Heart left ventricle (tissue), 16 donors: ENCODE results near the gene DPM2. TPM values are rescaled to one million over a fixed set of nuclear protein-coding genes. Genes with fewer than 3 reads are reported as not detected.

Source experiments
- ATAC-seq, 4 donors: fragments of 200-7000 bp; cut with Tn5 transposase; one replicate each; pipeline ENCODE4 v1.9.1; 2020 to 2022; ENCODE audit warnings: moderate library complexity in 4 of 4, mild to moderate bottlenecking in 3 of 4, moderate number of reproducible peaks in 1 of 4
- DNase-seq, 5 donors: peaks; one replicate each; pipeline ENCODE4 v3.0.0-alpha.2; 2020
- H3K27ac ChIP-seq, 12 donors: fragments of 200-600 bp; sonication (generic) in 4 of 12; one replicate each; pipeline versions ENCODE4 v1.5.0 to v1.8.0; 2016 to 2022; ENCODE audit warnings: mild to moderate bottlenecking in 2 of 12
- H3K27me3 ChIP-seq, 9 donors: fragments of 200-600 bp; sonication (generic) in 2 of 9; one replicate each; pipeline versions ENCODE4 v1.5.1 to v1.8.0; 2016 to 2022; ENCODE audit warnings: mild to moderate bottlenecking in 3 of 9
- H3K36me3 ChIP-seq, 9 donors: fragments of 200-600 bp; sonication (generic) in 2 of 9; one replicate each; pipeline versions ENCODE4 v1.5.0 to v1.8.0; 2018 to 2022; ENCODE audit warnings: mild to moderate bottlenecking in 2 of 9
- H3K4me1 ChIP-seq, 12 donors: fragments of 200-600 bp; sonication (generic) in 4 of 12; one replicate each; pipeline versions ENCODE4 v1.5.0 to v1.8.0; 2016 to 2022; ENCODE audit warnings: mild to moderate bottlenecking in 3 of 12
- H3K4me3 ChIP-seq, 12 donors: fragments of 200-600 bp; sonication (generic) in 4 of 12; one replicate each; pipeline versions ENCODE4 v1.5.0 to v1.8.0; 2017 to 2022; ENCODE audit warnings: mild to moderate bottlenecking in 9 of 12, moderate library complexity in 4 of 12
- H3K9me3 ChIP-seq, 12 donors: fragments of 200-600 bp; sonication (generic) in 4 of 12; one replicate each; pipeline versions ENCODE4 v1.5.0 to v1.8.0; 2016 to 2022; ENCODE audit warnings: mild to moderate bottlenecking in 1 of 12
- POLR2A ChIP-seq, 2 donors: fragments of 450-650 bp; IDR thresholded peaks; one replicate each; pipeline ENCODE4 v1.6.1; 2017; ENCODE audit warnings: antibody characterized with exemption in 2 of 2, mild to moderate bottlenecking in 2 of 2, moderate library complexity in 2 of 2
- WGBS, 4 donors: extraction: QIAGEN DNeasy Blood & Tissue Kit in 2 of 4; methylation state at CpG; one replicate each; pipeline versions ENCODE4 v1.1.5 to v1.1.7; 2013 to 2018; 5-methylcytosine and 5-hydroxymethylcytosine counted together
- intact Hi-C, 10 donors: fragments of 100-400 bp; cut with DNase I; formaldehyde crosslinking; loops; one replicate each; pipeline versions ENCODE4 v1.11.1 to v1.14.2; 2022
- polyA plus RNA-seq, 2 donors: library from polyadenylated mRNA; stranded (reverse); fragments of 200-250 nt; gene quantifications; one replicate each; pipeline ENCODE4 v1.2.3, GENCODE V29; 2013
- total RNA-seq, 9 donors: library from RNA; depleted of rRNA in 2 of 9; stranded (reverse); fragments of >200 nt in 2 of 9; fragmentation: NEBNext Ultra II Directional in 3 of 9; extraction: Animal tissue kit (Norgen Biotek cat#: 25700) in 3 of 9; gene quantifications; one replicate each; pipeline versions ENCODE4 v1.1.0 to v1.2.4, GENCODE V29; 2016 to 2023
- TF ChIP-seq, protein P1 (sequence below), 12 donors: fragments of 200-600 bp; sonication (generic) in 4 of 12; IDR thresholded peaks; one replicate each; pipeline versions ENCODE4 v1.5.0 to v1.8.0; 2018 to 2022; ENCODE audit warnings: antibody characterized with exemption in 12 of 12, mild to moderate bottlenecking in 5 of 12
- donor health status: ischemic (EF 13 %, LVEDD 7.1; RV severe dilation, severe dysfunction).
- donor health status: healthy with polysubstance abuse.
- donor health status: DM: no; HTN: yes; CAD: no.
- donor health status: DM: no; HTN: no; CAD: no.
- donor health status: ischemic (EF 25% LVEDD 6.9; RV normal size, moderate dysfunction).
- donor health status: ischemic (EF 25% LVEDD 5.7; RV mildly dilated, moderate dysfunction).
- donor health status: healthy.
- donor health status: DM: yes; HTN: yes; CAD: no.
- donor health status: ischemic (EF 35%, LVEDD 5.7; RV mildly dilated, moderate dysfunction).
- donor health status: nonischemic (EF 11% LVEDD 7.7; RV severe dilation, severe dysfunction).
- donor health status: DM: yes; HTN: yes; CAD: no.
- donor health status: PGD.
- donor health status: ischemic (EF 29% LVEDD 5.4; RV normal size, mild dysfunction).
- donor health status: nonischemic (EF 23%, LVEDD 6.1; RV moderate dilation, normal function).

The DPM2 gene
- total and polyA plus RNA-seq, 11 donors = 7.2 to 31.7 (median 13.5) TPM

DNA sequence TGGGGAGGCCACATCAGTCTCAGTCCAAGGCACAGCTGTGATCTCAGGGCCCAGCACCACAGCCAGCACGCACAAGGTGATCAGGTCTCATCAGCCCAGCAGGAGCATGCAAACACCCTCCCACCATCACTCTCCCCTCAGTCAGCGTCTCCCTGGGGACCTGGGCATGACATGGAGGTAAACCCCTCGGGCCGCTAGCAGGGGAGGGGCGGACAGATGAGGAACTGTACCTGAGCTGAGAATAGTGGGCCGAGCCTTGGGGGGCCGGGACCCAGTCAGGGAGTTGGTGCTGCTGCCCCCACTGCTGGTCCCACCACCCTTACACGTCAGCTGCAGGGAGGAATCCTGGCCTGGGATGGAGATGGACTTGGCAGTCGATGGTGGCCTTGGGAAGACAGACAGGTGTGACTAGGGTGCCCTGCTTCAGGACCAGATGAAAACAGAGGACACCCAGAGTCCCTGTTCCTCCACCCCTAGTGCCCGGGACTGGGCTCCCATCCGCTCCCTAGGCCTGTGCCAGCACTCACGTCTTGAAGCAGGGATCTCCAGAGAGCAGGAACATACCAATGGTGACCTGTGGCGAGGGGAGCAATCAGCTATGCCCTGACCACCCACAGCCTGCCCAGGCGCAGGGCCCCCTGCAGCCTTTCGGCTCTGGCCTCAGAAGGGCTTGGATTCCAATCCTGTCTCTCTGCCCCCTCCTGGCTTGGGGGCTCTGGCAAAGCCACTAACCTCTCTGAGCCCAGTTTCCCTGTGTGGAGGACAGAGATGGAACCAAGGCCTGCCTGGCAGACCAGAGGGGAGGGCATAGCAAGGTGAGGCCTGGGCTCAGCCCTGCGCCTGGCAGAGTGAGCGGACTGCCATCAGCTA, 10.4 kb upstream of the DPM2 start:
- Histone ChIP-seq H3K27ac (peak overlapping the region in 10 of 12 donors; percentile 13 to 85 (median 39)), H3K9me3 (no peaks in the 10 kb centered on the region), H3K27me3 (no peaks in the 10 kb centered on the region), H3K4me3 (no peak overlapping the region), H3K4me1 (peaks cover 0 to 67% (median 42%) of the 10 kb centered on the region in 12 donors), H3K36me3 (peaks cover 0 to 22% (median 17%) of the 10 kb centered on the region in 9 donors)
- no peak for TF ChIP-seq POLR2A (IDR thresholded peaks at IDR 0.05)
- TF ChIP-seq, protein P1, sequence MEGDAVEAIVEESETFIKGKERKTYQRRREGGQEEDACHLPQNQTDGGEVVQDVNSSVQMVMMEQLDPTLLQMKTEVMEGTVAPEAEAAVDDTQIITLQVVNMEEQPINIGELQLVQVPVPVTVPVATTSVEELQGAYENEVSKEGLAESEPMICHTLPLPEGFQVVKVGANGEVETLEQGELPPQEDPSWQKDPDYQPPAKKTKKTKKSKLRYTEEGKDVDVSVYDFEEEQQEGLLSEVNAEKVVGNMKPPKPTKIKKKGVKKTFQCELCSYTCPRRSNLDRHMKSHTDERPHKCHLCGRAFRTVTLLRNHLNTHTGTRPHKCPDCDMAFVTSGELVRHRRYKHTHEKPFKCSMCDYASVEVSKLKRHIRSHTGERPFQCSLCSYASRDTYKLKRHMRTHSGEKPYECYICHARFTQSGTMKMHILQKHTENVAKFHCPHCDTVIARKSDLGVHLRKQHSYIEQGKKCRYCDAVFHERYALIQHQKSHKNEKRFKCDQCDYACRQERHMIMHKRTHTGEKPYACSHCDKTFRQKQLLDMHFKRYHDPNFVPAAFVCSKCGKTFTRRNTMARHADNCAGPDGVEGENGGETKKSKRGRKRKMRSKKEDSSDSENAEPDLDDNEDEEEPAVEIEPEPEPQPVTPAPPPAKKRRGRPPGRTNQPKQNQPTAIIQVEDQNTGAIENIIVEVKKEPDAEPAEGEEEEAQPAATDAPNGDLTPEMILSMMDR (IDR thresholded peaks at IDR 0.05) = no peak
- intact Hi-C loops = loop anchor here in 2 of 10 donors (1.0 to 5.0 kb wide), 2 partner anchors 86 to 169 kb away; no protein-coding TSS in a partner anchor
- WGBS, 4 donors = 78 to 89% (median 83%) methylated on average over 12 to 17 of the region's 17 CpGs
- peak in 1 of 4 donors; percentile 3 for ATAC-seq
- peak in 1 of 5 donors; percentile 25 for DNase-seq

DNA sequence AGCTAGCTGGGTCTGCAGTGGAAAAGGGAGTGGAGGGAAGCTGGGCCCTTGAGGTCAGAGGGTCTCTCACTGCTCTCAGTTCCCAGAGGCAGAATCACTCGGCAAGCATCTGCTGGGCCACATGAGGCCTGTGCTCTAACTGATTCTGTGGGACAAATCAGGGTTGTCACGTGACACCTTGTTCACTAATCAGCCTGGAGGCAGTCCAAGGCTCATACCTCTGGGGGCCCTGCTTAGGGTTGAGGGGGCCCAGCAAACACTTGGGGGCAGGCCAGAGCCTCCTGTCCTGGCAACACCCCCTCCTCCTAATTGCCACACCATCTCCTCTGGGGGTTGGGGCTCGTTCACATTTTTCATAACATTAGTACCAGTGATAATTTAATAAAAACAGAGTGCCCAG, 9.1 kb upstream of the DPM2 start:
- intact Hi-C loops = loop anchor here in 2 of 10 donors (1.0 to 5.0 kb wide), 2 partner anchors 88 to 171 kb away; no protein-coding TSS in a partner anchor
- 27 to 62% (median 45%) methylated on average over 3 of the region's 3 CpGs for WGBS, 4 donors
- Histone ChIP-seq H3K36me3 (peaks cover 0 to 32% (median 18%) of the 10 kb centered on the region in 9 donors), H3K27me3 (no peaks in the 10 kb centered on the region), H3K4me3 (no peak overlapping the region), H3K4me1 (peaks cover 0 to 67% (median 38%) of the 10 kb centered on the region in 12 donors), H3K27ac (peak overlapping the region in 11 of 12 donors; percentile 1 to 85 (median 57)), H3K9me3 (no peaks in the 10 kb centered on the region)
- DNase-seq = peak in 1 of 5 donors; percentile 41
- ATAC-seq = no peak
- TF ChIP-seq, protein P1 (IDR thresholded peaks at IDR 0.05) = no peak
- TF ChIP-seq POLR2A (IDR thresholded peaks at IDR 0.05) = no peak

DNA sequence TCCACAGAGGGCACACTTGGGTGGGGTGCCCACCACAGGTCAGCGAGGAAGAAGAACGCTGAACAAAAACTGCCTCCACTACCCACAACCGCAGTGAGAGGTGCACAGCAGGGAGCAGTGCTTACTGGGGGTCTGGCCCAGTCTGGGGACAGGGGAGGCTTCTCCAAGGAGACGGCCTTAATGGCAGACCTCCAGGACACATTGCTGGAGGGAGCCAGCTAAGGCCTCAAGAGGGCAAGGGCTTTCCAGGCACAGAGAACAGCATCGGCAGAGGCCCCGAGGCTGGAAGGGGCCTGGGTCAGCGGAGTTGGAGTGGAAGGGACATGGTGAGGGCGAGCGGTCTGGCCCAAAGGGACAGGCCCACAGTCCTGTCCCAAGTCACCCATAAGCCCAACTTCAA, 8.3 kb upstream of the DPM2 start:
- DNase-seq (peak in 1 of 5 donors; percentile 23), ATAC-seq (no peak)
- Histone ChIP-seq H3K36me3 (peaks cover 0 to 32% (median 18%) of the 10 kb centered on the region in 9 donors), H3K27ac (peak overlapping the region in 11 of 12 donors; percentile 1 to 85 (median 57)), H3K4me3 (no peak overlapping the region), H3K9me3 (no peaks in the 10 kb centered on the region), H3K4me1 (peaks cover 0 to 61% (median 34%) of the 10 kb centered on the region in 12 donors), H3K27me3 (no peaks in the 10 kb centered on the region)
- WGBS, 4 donors = 66 to 81% (median 76%) methylated on average over 8 to 9 of the region's 9 CpGs
- TF ChIP-seq, protein P1 (IDR thresholded peaks at IDR 0.05) = no peak
- no peak for TF ChIP-seq POLR2A (IDR thresholded peaks at IDR 0.05)
- intact Hi-C loops = loop anchor here in 1 of 10 donors (5.0 kb wide), 1 partner anchor 171 kb away; no protein-coding TSS in a partner anchor

DNA sequence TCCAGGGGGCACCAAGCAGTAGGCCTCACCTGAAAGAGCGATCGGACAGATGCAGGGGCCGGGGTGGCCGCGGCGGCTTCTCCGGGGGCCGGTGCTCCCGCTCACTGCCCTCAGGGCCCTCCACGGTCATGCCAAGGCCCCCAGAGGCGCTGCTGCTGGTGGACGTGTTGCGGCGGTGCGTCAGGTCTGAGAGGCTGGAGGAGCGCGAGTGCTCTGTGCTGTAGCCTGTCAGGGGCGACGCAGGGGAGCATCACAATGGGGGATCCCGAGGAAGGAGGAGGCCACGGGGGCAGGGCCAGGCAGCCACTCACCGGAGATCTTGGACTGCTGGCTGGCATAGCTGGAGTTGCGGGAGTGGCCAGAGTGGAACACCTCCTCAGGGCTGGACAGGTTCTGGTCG, 7.7 kb upstream of the DPM2 start:
- WGBS, 4 donors = 88 to 94% (median 92%) methylated on average over 21 to 24 of the region's 24 CpGs
- Histone ChIP-seq H3K36me3 (peaks cover 0 to 36% (median 18%) of the 10 kb centered on the region in 9 donors), H3K27ac (peak overlapping the region in 5 of 12 donors; percentile 20 to 85 (median 60)), H3K4me3 (no peak overlapping the region), H3K27me3 (no peaks in the 10 kb centered on the region), H3K4me1 (peaks cover 0 to 55% (median 28%) of the 10 kb centered on the region in 12 donors), H3K9me3 (no peaks in the 10 kb centered on the region)
- TF ChIP-seq POLR2A (IDR thresholded peaks at IDR 0.05) = no peak
- TF ChIP-seq, protein P1 (IDR thresholded peaks at IDR 0.05) = no peak
- intact Hi-C loops = loop anchor here in 1 of 10 donors (5.0 kb wide), 1 partner anchor 172 kb away; no protein-coding TSS in a partner anchor
- no peak for DNase-seq
- no peak for ATAC-seq
